OCI-LY7 (cell line): ENCODE measurements around the gene KIAA0513. TPM values are rescaled to one million over a fixed set of nuclear protein-coding genes. Genes with fewer than 3 reads are reported as not detected.

Experiments used
- BruUV-seq: library from RNA; stranded (reverse); fragments of 400-500 nt; replicated peaks from 2 replicates; lab custom pipeline; 2021; lab: Mats Ljungman, UMichigan
- CTCF ChIA-PET: fragments of 300-600 bp; sonication (Branson Sonifier 250); formaldehyde crosslinking; loops from one replicate; lab custom pipeline; 2022; ENCODE audit warnings: antibody characterized with exemption; ENCODE audit not compliant: unreplicated experiment; lab: Charles Lee
- POLR2A ChIA-PET: fragments of 300-600 bp; sonication (Branson Sonifier 250); formaldehyde crosslinking; loops from one replicate; lab custom pipeline; 2022; ENCODE audit warnings: antibody characterized with exemption; lab: Charles Lee
- DNase-seq: peaks from one replicate; pipeline ENCODE4 v3.0.0-alpha.2; 2015; ENCODE audit warnings: low spot score
- H2AFZ ChIP-seq: fragments of 200-600 bp; sonication (generic), shearing (Covaris generic); 2 replicates; pipeline ENCODE4 v1.6.1; 2014; ENCODE audit warnings: mild to moderate bottlenecking, antibody characterized with exemption, low read length, moderate library complexity
- H3K27ac ChIP-seq: fragments of 200-600 bp; sonication (generic); 2 replicates; pipeline ENCODE4 v1.5.1; 2014; ENCODE audit warnings: mixed run types, low read depth, mild to moderate bottlenecking, moderate library complexity, low read length, inconsistent platforms; ENCODE audit not compliant: poor library complexity, severe bottlenecking
- H3K36me3 ChIP-seq: fragments of 200-600 bp; sonication (generic); 2 replicates; pipeline ENCODE4 v1.6.1; 2014; ENCODE audit warnings: mild to moderate bottlenecking, antibody characterized with exemption, low read length, moderate library complexity, mixed read lengths; ENCODE audit not compliant: insufficient read depth
- H3K4me1 ChIP-seq: fragments of 200-600 bp; sonication (generic); 2 replicates; pipeline ENCODE4 v1.5.1; 2014; ENCODE audit warnings: mild to moderate bottlenecking, low read length; ENCODE audit not compliant: insufficient read depth, poor library complexity, severe bottlenecking
- H3K4me2 ChIP-seq: fragments of 200-600 bp; sonication (generic); 2 replicates; pipeline ENCODE4 v1.6.1; 2014; ENCODE audit warnings: mild to moderate bottlenecking, low read length
- H3K4me3 ChIP-seq: fragments of 200-600 bp; sonication (generic); 2 replicates; pipeline ENCODE4 v1.5.1; 2014; ENCODE audit warnings: mild to moderate bottlenecking, low read depth, low read length; ENCODE audit not compliant: poor library complexity, severe bottlenecking
- H3K79me2 ChIP-seq: fragments of 200-600 bp; sonication (generic); 2 replicates; pipeline ENCODE4 v1.6.1; 2016; ENCODE audit warnings: low read depth, mild to moderate bottlenecking, low read length, moderate library complexity, mixed read lengths; ENCODE audit not compliant: insufficient read depth
- H3K9me2 ChIP-seq: fragments of 200-600 bp; sonication (generic); 2 replicates; pipeline ENCODE4 v1.6.1; 2016; ENCODE audit warnings: mild to moderate bottlenecking, low read length, mixed read lengths; ENCODE audit not compliant: insufficient read depth
- H3K9me3 ChIP-seq: fragments of 200-600 bp; sonication (generic); 2 replicates; pipeline ENCODE4 v1.6.1; 2014; ENCODE audit warnings: mild to moderate bottlenecking, mixed run types, low read length, mixed read lengths
- H4K20me1 ChIP-seq: fragments of 200-600 bp; sonication (generic); 2 replicates; pipeline ENCODE4 v1.6.1; 2014; ENCODE audit warnings: mild to moderate bottlenecking, antibody characterized with exemption, low read length, moderate library complexity, mixed read lengths; ENCODE audit not compliant: insufficient read depth
- EZH2phosphoT487 ChIP-seq: fragments of 200-600 bp; sonication (generic); IDR thresholded peaks from 2 replicates; pipeline ENCODE4 v1.6.1; 2018; ENCODE audit warnings: low read depth, borderline replicate concordance, mild to moderate bottlenecking, mixed run types, antibody characterized with exemption, low read length, moderate library complexity, mixed read lengths
- intact Hi-C: fragments of 100-400 bp; cut with micrococcal nuclease; formaldehyde crosslinking; loops from one replicate; pipeline ENCODE4 v1.10.0; 2022; ENCODE audit not compliant: unreplicated experiment
- total RNA-seq, 2 experiments: library from RNA; depleted of rRNA in 1 of 2; stranded (reverse); fragments of >200 nt in 1 of 2; shearing (Covaris generic) in 1 of 2; gene quantifications; 2 replicates each; pipeline ENCODE4 v1.2.3, GENCODE V29; 2014 to 2022
- TF ChIP-seq, protein P1 (sequence below): fragments of 200-600 bp; sonication (generic); conservative IDR thresholded peaks from 2 replicates; pipeline ENCODE4 v1.5.1; 2014; ENCODE audit warnings: mild to moderate bottlenecking, antibody characterized with exemption, low read length, moderate library complexity, mixed read lengths

KIAA0513 gene
- total RNA-seq, 2 experiments from 2014 or later, result 0.88 to 4.8 TPM

DNA sequence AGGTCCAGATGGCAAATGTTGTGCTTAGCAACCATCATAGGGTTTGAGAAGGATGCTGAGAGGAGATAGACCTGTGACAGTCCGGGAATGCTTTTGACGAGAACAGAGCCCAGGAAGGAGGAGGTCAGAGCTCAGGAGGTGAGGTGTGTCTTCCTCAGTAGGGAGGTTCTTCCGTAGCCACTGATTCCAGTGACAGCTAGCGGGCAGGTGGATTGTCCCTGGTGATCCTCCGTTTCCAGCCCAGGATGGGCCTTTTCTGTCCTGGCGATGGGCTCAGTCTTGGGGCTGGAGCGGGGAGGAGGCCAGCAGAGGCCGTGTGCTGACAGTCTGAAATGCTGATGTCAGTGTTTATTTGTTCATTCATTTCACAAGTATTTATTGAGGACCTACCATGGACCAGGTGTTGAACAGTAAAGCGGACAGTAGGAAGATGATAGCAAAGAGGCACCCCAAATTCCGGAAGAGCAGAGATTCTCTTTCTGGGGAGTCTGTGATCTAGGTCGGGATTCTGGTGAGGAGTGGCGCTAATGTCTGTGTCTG lies 38.8 kb downstream of the KIAA0513 start:
- Histone ChIP-seq H3K79me2 (no peaks in the 10 kb centered on the region), H2AFZ (no peak overlapping the region), H3K27ac (no peak overlapping the region), H3K9me2 (no peaks in the 10 kb centered on the region), H3K9me3 (no peaks in the 10 kb centered on the region), H4K20me1 (no peaks in the 10 kb centered on the region), H3K4me3 (no peak overlapping the region), H3K4me1 (no peaks in the 10 kb centered on the region), H3K36me3 (no peaks in the 10 kb centered on the region), H3K4me2 (no peak overlapping the region)
- ChIA-PET POLR2A (no interaction called here), CTCF (interaction anchor here (0.6 kb wide), 1 partner anchor 717 kb away, joined by 3 read pairs; no protein-coding TSS in a partner anchor)
- no TSS peak for BruUV-seq
- TF ChIP-seq, protein P1, sequence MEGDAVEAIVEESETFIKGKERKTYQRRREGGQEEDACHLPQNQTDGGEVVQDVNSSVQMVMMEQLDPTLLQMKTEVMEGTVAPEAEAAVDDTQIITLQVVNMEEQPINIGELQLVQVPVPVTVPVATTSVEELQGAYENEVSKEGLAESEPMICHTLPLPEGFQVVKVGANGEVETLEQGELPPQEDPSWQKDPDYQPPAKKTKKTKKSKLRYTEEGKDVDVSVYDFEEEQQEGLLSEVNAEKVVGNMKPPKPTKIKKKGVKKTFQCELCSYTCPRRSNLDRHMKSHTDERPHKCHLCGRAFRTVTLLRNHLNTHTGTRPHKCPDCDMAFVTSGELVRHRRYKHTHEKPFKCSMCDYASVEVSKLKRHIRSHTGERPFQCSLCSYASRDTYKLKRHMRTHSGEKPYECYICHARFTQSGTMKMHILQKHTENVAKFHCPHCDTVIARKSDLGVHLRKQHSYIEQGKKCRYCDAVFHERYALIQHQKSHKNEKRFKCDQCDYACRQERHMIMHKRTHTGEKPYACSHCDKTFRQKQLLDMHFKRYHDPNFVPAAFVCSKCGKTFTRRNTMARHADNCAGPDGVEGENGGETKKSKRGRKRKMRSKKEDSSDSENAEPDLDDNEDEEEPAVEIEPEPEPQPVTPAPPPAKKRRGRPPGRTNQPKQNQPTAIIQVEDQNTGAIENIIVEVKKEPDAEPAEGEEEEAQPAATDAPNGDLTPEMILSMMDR, result no peak
- no peak for TF ChIP-seq EZH2phosphoT487
- no peak for DNase-seq
- intact Hi-C loops, result no loop called here

DNA sequence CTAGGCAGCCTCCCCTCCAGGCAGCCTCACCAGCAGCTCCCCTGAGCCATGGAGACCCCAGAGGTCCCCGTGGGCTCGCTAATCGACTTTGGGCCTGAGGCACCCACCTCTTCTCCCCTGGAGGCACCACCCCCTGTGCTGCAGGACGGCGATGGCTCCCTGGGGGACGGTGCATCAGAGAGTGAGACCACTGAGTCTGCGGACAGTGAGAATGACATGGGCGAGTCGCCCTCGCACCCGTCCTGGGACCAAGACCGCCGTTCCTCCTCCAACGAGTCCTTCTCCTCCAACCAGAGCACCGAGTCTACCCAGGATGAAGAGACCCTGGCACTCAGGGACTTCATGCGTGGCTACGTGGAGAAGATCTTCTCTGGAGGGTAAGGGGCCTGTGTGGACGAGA lies 39.4 kb downstream of the KIAA0513 start:
- H3K79me2 ChIP-seq, result no peaks in the 10 kb centered on the region
- no peaks in the 10 kb centered on the region for H4K20me1 ChIP-seq
- H3K36me3 ChIP-seq, result no peaks in the 10 kb centered on the region
- no peak overlapping the region for H3K27ac ChIP-seq
- no TSS peak for BruUV-seq
- no peak for TF ChIP-seq EZH2phosphoT487
- TF ChIP-seq, protein P1, result no peak
- ChIA-PET POLR2A (no interaction called here), CTCF (interaction anchor here (0.6 kb wide), 1 partner anchor 716 kb away, joined by 3 read pairs; no protein-coding TSS in a partner anchor)
- no peak overlapping the region for H3K4me3 ChIP-seq
- DNase-seq, result no peak
- H3K9me3 ChIP-seq, result no peaks in the 10 kb centered on the region
- H3K4me1 ChIP-seq, result no peaks in the 10 kb centered on the region
- H2AFZ ChIP-seq, result no peak overlapping the region
- H3K4me2 ChIP-seq, result no peak overlapping the region
- intact Hi-C loops, result no loop called here
- no peaks in the 10 kb centered on the region for H3K9me2 ChIP-seq

DNA sequence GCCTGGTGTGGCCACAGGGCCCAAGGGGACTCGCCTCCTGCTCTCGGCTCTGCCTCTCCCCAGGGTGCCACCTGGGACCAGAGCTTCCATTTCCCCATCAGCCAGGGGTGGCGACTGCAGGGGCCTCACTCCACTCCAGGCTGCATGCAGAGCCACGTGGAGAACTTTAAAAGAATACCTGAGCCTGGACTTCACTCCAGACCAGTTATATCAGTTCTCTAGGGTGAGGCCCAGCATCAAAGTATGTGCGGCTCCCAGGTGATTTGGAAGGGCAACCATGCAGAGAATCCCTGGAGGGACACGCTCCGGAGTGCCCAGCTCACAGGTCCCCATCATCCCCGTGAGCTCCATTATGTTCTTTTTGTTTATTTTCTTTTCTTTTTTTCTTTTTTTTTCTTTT lies 39.8 kb downstream of the KIAA0513 start:
- H3K9me3 ChIP-seq, result no peaks in the 10 kb centered on the region
- POLR2A ChIA-PET, result no interaction called here
- no peaks in the 10 kb centered on the region for H3K4me1 ChIP-seq
- H2AFZ ChIP-seq, result no peak overlapping the region
- BruUV-seq, result no TSS peak
- H3K79me2 ChIP-seq, result no peaks in the 10 kb centered on the region
- no peak overlapping the region for H3K4me3 ChIP-seq
- H3K4me2 ChIP-seq, result no peak overlapping the region
- no peak overlapping the region for H3K27ac ChIP-seq
- no peaks in the 10 kb centered on the region for H4K20me1 ChIP-seq
- H3K9me2 ChIP-seq, result no peaks in the 10 kb centered on the region
- DNase-seq, result no peak
- no peak for TF ChIP-seq EZH2phosphoT487
- TF ChIP-seq, protein P1, result no peak
- CTCF ChIA-PET, result no interaction called here
- intact Hi-C loops, result no loop called here
- H3K36me3 ChIP-seq, result no peaks in the 10 kb centered on the region
